ENCODE measurements around the gene SPDYE6.
A peak's percentile ranks its signal among the peaks of the same experiment; 100 is the strongest.
"Not testable (repeated sequence)": the region's sequence is repeated elsewhere in the genome, so short reads cannot be mapped to it uniquely, and the experiment has no call there.

The SPDYE6 gene

DNA sequence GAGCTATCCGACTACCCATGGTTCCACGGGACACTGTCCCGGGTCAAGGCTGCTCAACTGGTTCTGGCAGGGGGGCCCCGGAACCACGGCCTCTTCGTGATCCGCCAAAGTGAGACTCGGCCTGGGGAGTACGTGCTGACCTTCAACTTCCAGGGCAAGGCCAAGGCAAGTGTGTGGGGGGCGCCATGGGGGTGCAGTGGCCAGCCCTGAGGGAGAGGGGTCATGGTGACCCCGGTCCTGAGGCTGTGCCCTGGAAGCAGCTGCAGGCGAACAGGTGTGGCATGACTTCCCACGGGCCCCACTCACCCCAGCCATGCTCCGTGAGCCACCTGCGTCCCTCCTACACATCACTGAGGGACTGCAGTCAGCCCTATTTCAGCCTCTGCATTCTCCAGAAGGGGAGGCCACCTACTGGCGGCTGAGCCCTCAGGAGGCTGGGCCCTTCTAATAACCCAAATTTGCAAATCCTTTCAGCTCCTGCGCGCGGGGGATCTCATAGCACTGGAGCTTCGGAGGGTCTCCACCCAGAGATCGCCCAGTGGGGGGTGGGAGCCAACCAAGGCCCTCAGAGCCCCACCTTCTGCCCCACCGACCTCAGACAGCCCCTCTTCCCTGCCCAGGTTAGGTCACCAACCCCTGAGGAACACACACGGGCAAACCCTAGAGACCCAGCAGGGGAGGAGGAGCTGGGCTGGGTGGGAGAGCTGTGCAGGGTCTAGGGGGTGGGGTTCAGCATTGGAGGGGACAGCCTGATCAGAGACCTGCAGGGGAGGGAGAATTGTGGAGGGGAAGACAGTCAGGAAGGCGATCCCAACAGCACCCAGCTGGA is 38.8 kb downstream of the SPDYE6 start:
- DNase-seq: no peak

DNA sequence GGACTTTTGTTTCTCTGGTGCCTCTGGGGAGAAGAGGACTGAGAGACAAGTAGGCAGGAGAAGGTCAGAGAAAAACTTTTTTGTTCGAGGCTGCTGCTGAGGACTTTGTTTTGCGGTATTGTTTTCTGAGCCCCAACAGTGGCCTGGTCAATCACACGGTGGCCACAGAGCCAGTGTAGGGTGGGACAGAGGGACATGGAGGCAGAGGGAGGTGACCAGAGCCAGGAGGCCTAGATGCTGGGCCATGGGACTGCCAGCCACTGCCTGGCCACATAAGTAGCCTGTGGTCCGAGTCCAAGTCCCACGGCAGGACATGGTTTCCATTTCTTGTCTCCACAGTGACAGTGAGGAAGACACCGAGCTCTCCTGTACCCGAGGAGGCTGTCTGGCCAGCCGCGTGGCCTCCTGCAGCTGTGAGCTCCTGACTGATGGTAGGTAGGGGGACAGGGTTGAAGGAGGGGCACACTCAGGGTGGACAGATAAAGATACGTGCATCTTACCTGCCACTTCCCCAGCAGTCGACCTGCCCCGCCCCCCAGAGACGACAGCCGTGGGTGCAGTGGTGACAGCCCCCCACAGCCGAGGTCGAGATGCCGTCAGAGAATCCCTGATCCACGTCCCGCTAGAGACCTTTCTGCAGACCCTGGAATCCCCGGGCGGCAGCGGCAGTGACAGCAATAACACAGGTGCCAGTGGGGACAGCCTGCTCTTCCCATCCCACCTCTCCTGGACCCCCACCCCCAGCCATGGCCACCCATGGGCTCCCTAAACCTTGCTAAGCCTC is 42.1 kb downstream of the SPDYE6 start:
- DNase-seq: no peak

DNA sequence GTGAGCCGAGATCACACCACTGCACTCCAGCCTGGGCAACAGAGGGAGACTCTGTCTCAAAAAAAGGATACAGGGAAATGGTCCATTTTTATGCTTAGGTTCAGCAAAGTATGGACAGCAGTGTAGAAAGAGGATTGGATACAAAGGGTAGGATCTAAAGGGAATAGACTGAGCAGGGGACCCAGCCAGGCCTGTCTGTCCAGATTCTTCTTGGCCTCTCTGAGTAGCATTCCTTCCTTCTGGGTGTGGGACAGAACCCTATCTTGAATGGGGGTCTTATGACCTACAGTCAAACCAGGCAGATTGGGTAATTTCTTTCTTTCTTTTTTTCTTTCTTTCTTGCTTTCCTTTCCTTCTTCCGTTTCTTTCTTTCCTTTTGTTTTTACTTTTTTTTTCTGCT is 43.9 kb downstream of the SPDYE6 start:
- no peak for DNase-seq

DNA sequence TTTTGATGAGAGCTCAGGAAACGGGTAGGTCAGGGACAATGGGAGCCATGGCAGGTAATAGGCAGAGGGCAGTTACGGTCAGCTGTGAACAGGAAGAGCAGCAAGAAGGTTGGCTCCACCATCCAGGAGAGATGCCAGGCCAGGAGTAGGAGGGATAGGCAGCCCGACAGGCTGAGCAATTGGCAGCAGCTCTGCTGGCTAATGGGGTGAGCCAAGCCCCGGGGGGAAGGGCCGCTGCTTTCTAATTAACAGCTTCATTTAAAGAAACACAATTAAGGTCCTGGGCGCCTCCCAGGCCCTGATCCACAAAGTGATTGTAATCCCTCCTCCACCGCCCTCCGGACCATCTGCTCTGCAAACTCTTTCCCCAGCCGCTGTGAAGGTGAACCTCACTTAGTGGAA is 45.8 kb downstream of the SPDYE6 start:
- DNase-seq: no peak

DNA sequence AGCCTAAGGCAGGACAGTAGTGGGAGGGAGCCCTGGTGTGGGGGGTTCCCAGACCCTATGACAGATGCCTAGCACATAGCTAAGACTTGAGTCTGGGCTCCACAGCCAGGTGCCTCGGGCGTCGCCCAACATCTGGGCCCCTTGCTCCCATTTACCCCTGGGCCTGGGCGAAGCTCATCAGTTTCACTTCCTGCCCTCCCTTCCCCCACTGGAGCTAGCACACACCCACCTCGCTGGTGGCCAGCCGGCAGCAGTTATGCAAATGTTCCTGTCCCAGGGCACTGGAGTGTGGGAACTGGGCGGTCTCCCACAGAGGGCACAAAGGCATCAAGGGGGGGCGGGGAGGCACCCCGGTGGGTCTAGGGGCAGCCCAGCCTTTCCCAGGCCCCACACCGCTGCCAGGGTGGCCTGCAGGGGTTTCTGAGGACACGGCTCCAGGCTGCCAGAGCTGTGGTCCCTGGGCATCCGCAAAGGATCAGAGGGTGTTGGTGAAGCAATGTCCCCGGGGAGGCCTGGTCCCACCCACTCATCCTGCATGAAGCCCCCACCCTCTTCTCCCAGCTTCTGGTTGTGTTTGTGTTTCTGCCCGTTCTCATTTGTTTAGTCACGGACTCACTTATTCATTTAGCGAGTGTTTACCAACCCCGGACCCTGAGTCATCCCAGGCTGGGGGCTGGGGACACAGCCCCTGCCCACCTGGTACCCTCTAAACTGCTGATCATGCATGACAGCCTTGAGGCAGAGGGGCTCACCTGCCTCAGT is 49.1 kb downstream of the SPDYE6 start:
- peak; percentile 67 for DNase-seq

DNA sequence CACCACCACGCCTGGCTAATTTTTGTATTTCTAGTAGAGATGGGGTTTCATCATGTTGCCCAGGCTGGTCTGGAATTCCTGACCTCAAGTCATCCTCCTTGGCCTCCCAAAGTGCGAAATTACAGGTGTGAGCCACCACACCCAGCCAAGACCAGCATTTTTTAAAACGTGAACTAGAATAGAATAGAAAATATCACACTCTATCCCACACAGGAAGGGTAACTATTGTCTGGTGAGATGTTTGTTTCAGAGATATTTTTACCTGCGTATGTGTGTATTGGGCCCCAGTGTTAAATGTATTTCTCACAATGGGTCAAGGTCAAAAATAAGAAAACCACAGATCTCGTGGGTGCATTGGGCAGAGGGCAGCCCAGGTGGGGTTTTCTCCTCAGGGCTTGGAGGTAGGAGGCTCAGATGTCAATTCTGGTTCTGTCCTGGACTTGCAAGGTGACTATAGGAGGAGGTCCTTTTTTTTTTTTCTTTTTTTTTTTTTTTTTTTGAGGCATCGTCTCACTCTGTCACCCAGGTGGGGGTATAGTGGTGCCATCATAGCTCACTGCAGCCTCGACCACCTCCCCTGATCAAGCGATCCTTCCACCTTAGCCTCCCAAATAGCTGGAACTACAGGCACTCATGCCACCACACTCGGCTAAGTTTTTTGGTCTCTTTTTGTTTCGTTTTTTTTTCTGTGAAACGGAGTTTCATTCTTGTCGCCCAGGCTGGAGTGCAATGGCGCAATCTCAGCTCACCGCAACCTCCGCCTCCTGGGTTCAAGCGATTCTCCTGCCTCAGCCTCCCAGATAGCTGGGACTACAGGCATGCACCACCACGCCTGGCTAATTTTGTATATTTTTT is 50.6 kb downstream of the SPDYE6 start:
- DNase-seq: no peak

DNA sequence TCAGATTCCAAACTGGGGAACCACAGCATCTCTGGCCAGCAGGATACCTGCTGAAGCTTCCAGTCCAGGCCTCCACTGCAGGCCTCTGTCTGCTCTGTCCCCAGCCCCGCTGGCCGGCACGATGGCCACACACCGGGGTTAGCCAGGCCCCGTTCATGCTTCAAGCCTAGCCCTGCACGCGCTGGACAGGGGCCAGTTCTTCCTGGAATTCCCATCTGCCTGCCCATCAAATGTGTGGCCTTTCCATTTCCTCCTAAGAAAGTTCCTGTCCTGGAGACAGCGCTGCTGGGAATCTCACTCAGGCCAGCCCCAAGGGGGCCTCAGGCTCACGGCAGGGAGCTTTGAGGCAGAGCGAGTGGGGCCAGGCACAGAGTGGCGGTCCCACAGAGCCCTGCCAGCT is 51.6 kb downstream of the SPDYE6 start:
- DNase-seq: peak; percentile 71

DNA sequence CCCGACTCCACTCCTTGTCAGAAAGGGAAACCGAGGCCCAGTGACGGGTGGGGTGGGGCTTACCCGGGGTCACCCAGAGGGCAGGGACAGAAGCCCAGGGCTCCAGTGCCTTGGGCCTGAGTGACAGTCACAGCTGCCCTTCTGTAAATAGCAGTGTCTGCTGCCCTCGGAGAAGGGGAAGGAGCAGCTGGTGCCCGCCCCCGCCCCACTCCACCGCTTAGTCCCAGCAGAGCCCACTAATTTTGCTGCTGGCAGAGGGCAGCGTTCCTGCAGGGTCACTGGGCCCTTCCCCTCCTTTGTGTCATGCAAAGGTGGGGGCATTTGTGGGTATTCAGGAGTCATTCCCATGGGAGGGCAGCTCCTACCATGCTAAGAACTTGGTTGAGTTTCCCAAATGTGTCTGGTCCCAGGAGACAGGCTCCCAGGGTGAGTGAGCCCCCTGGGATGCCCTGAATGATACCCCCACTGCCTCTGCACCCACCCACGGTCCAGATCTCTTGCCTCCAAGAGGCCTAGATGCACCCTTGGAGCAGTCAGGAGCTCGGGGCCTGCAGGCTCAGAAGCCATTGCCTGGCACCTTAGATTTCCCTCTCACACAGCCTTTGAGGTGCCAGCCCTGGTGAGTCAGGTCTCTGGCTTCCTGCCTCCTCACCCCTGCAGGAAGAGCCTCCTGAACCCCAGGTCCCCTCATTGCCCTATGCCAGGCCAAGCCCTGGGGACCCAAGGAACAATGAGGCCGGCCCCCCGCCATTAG is 52.4 kb downstream of the SPDYE6 start:
- peak; percentile 87 for DNase-seq

DNA sequence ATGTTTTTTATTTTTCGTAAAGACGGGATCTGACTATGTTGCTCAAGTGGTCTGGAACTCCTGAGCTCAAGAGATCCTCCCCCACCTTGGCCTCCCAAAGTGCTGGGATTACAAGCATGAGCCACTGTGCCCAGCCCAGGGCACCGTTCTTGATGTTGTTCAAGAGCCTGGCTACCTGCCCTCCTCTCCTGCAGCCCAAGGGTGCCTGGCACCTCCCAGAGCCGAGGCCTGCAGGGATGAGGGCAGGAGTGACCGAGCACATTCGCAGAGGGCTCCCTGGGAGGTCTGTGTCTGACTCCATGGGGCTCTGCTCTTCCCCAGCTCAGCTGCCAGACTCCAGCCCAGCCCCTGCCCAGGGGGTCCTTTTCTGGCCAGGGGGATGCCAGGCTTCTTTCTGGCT is 54.2 kb downstream of the SPDYE6 start:
- no peak for DNase-seq

DNA sequence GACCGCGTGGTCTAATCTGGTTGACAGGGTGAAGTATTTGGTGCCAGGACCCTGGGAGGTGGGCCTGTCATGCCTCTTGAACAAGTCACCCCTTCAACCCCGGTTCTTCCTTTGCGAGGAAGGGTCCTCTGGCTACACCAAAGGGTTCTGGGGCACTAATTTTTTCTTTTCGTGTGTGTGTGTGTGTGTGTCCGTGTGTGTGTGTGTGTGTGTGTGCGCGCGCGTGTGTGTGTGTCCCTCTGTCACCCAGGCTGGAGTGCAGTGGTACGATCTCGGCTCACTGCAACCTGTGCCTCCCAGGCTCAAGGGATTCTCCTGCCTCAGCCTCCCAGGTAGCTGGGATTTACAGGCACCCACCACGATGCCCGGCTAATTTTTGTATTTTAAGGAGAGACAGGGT is 54.9 kb downstream of the SPDYE6 start:
- not testable (repeated sequence) for DNase-seq

DNA sequence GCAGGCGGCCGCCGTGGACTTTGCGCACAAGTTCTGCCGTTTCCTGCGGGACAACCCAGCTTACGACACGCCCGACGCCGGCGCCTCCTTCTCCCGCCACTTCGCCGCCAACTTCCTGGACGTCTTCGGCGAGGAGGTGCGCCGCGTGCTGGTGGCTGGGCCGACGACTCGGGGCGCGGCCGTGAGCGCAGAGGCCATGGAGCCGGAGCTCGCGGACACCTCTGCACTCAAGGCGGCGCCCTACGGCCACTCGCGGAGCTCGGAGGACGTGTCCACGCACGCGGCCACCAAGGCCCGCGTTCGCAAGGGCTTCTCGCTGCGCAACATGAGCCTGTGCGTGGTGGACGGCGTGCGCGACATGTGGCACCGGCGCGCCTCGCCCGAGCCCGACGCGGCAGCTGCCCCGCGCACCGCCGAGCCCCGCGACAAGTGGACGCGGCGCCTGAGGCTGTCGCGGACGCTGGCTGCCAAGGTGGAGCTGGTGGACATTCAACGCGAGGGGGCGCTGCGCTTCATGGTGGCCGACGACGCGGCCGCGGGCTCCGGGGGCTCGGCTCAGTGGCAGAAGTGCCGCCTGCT is 55.5 kb downstream of the SPDYE6 start:
- no peak for DNase-seq

DNA sequence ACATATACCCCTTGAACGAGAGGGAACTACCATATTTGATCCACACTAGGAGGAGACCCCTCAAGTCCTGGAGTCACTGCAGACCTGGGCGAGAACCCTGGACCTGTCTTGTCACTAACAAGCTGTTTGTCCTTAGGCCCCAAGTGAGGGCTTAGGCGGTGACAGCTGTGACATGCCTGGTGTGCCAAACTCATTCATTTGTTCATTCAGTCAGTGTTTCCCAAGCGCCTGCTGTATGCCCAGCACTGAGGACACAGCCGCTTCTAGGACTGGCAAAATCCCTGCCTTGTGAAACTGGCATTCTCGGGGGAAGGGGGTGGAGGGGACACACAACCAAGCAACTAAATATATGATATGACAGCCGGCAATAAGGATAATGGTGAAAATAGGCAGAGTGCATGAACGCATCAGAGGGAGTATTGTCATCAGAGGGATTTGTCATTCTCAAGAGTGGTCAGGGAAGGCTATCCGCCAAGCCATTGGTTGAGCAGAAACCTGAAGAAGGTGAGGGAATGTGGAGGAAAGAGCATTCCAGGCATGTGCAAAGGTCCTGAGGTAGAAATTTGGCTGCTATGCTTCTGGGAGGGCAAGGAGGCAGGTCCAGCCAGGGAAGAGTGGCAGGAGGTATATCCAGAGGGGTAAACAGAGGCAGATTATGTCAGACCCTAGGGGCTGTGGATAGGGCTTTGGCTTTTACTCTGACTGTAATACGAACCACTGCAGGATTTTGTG is 58.6 kb downstream of the SPDYE6 start:
- no peak for DNase-seq

DNA sequence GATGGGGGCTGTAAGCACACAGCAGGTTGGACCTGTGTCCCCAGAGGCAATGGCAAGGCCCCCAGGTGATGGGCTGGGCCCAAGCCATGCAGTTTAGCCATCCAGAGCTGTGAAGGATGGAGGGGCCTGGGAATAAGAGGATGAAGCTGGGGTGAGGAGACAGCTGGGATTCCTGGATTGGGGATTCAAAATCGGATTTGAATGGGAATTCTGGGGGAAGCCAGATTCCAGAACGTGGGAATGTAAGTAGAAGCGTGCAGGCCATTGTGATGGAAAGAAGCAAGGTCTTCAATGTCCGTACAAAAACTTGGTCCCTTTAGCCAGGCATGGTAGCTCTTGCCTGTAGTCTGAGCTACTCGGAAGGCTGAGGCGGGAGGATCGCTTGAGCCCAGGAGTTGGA is 59.7 kb downstream of the SPDYE6 start:
- DNase-seq: no peak

DNA sequence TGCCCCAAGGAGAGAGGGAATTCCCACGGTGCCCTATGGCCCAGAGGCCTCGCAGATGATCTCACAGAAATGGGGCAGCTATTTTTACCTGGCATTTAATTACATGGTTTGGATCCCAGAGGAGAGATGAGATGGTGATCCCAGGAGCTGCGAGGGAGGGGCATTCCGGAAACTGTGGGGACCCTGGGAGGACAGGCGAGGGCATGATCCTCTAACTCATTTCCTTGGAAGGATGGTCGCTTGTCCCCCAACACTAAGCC is 60.1 kb downstream of the SPDYE6 start:
- no peak for DNase-seq
